ENCODE data around the gene ANKRD39.

The ANKRD39 gene

DNA sequence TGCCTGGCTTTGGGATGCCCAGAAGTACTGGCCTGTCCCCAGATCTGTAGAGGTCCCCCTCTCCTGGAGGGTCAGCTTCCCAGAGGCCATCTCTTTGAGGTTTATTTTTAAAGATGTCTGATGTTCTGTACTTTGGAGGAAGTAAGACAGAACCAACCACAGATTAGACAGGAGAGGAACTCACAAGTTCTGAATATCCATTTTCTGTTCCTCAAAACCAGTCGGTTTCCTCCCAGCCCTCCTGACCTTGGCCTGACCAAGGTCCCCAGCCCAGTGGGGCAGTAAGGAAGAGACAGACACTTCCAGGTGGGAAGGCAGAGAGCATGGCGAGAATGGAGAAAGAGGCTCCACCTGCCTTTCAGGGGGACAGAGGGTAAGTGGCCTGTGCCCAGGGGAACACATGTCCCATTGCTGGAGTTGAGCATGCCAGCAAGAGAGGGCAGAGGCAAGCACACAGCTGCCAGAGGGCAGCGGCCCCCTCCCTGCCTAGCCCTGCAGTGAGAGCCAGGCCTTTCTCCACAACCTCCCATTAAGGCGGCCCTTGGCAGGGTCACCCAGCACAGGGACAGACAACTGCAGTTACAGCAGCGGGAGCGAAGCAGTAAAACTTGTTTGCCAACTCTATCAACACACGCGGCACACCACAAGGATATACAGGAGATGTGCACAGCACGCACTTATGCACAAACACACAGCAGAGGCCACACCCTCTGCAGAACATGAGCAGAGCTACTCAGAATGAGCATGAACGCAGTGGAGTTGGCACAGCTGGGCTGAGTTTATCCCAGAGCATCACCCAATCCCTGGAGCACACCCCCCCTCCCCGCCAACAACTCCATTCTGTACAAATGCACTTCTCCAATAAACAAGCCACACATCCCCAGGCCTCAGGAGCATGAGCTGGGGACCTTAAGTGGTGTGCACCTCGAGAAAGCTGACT lies 30.5 kb upstream of the ANKRD39 start:
- no peak for FAIRE-seq
- peak; percentile 63 for TF ChIP-seq SPI1 (IDR thresholded peaks at IDR 0.05; ENCODE audit: low read depth, low read length)
- no peak for TF ChIP-seq PAX5 (IDR thresholded peaks at IDR 0.05; ENCODE audit: insufficient read depth, low read length, severe bottlenecking)

DNA sequence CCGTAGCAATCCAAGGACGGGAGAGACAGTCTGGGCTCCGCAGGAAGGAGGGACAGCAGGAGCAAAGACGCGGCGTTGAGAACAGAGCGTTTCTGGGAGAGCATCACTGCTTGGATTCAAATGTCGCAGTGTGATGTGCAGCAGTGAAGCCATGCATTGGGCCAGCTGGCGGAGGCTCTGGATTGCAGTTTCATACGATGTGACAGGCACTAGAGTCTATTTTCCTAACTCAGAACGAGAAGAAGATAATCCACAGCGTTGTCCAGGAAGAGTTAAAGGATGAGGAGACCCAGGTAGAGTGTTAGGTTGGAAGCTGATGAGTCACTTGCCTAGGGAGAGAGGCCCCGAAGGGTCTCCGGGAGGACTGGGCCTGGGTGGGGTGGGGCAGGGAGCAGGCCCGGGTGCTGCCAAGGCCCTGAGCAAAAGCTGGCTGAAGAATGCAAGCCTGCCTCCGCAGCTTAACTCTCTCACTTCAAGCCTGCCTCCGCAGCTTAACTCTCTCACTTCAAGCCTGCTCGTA lies 29.7 kb upstream of the ANKRD39 start:
- FAIRE-seq (no peak), DNase-seq (ENCODE audit: insufficient read length, low spot score) (no peak)
- TF ChIP-seq POLR2AphosphoS5 (IDR thresholded peaks at IDR 0.05; ENCODE audit: low read depth, low read length) = no peak
- no peak for TF ChIP-seq PAX5 (IDR thresholded peaks at IDR 0.05; ENCODE audit: insufficient read depth, low read length, severe bottlenecking)
- no peak for TF ChIP-seq SPI1 (IDR thresholded peaks at IDR 0.05; ENCODE audit: low read depth, low read length)
- no peak for TF ChIP-seq TAF1 (IDR thresholded peaks at IDR 0.05; ENCODE audit: low read depth, low read length)
- TF ChIP-seq POU2F2 (IDR thresholded peaks at IDR 0.05; ENCODE audit: low read depth, low read length) = no peak
- no peak for TF ChIP-seq POLR2A (IDR thresholded peaks at IDR 0.05; ENCODE audit: low read depth, low read length)

More for the DNA sequence above, 30.5 kb upstream of the ANKRD39 start:
- no peak for DNase-seq (ENCODE audit: insufficient read length, low spot score)

DNA sequence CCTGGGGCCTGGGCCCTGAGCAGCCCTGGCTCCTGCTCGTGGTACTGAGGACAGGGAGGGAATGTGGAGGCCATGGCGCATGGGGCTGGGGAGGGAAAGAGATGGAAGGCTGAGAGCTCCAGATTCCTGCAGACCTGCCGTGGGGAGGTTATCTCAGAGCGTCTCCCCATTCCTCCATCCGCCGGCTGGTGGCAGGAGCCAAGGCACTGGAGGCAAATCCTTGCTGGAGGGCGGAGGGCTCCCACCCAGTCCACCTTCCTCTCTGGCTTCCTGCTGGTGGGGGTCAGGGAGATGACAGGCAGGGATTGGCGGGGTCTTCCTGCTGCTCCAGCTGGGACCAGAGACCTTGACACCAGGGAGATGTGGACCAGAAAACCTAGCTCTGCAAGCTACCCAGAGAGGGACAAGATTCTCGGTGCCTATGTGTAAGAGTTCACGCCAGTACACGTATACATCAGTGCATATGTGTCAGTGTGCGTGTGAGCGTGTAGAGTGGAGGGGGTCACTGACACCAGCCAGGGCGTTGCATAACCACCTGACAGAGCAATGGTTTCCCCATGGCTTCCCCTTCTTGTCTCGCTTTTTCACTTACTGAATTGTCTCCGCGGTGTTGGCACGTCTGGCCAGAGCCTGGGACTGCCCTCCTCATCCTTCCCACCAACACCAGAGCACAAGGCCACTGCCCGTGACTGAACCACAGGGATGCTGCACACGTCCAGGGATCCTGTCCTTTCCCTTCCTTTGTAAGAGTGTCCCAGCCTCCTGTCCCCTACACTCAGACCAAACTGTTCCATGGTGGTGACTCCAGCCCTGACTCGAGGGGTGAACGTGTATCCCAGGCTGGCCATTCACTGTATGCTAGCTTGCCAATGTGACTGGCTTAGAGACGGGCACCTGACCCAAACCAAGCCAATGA lies 27.9 kb upstream of the ANKRD39 start:
- FAIRE-seq (no peak), DNase-seq (ENCODE audit: insufficient read length, low spot score) (no peak)
- no peak for TF ChIP-seq PAX5 (IDR thresholded peaks at IDR 0.05; ENCODE audit: insufficient read depth, low read length, severe bottlenecking)
- TF ChIP-seq POU2F2 (IDR thresholded peaks at IDR 0.05; ENCODE audit: low read depth, low read length) = no peak
- no peak for TF ChIP-seq TAF1 (IDR thresholded peaks at IDR 0.05; ENCODE audit: low read depth, low read length)
- no peak for TF ChIP-seq POLR2AphosphoS5 (IDR thresholded peaks at IDR 0.05; ENCODE audit: low read depth, low read length)
- TF ChIP-seq SPI1 (IDR thresholded peaks at IDR 0.05; ENCODE audit: low read depth, low read length) = no peak
- no peak for TF ChIP-seq POLR2A (IDR thresholded peaks at IDR 0.05; ENCODE audit: low read depth, low read length)

DNA sequence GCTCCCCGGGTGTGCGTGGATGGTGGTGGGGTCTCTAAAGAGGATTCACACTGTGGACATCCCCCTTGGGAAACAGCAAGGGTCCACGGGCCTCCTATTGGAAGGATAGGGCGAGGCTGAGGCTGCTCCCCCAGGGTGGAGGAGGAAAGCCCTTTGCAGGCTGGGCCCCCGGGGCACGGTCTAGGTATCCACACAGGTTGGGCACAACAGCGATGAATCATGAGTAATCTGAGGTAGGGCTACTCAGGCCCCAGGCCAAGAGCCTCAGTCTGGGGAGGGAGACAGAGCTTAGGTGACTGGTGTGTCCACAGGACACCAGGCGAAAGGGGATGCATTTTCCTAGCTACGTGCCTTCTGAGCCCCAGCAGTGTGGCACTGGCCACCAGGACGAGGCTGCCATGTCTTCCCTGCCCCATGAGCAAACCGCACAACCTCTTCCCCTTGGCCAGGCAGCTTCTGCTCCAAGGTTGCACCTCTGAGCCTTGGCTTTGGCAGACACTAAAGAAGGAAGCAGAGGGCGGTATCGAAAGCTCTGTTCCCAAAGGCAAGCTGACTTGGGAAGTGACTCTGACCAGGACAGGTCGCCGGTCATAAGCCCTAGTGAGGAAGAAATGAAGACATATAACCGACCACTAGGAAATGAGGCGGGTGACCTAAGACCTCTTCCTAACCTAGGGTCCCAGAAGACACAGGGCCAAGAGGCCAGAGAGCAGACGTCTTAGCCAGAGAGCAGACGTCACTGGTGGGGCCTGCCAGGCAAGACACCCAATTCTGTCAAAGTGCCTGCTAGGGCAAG lies 26.7 kb upstream of the ANKRD39 start:
- FAIRE-seq = no peak
- TF ChIP-seq PAX5 (IDR thresholded peaks at IDR 0.05; ENCODE audit: insufficient read depth, low read length, severe bottlenecking) (no peak), TAF1 (IDR thresholded peaks at IDR 0.05; ENCODE audit: low read depth, low read length) (no peak), POLR2A (IDR thresholded peaks at IDR 0.05; ENCODE audit: low read depth, low read length) (no peak)
- no peak for DNase-seq (ENCODE audit: insufficient read length, low spot score)

DNA sequence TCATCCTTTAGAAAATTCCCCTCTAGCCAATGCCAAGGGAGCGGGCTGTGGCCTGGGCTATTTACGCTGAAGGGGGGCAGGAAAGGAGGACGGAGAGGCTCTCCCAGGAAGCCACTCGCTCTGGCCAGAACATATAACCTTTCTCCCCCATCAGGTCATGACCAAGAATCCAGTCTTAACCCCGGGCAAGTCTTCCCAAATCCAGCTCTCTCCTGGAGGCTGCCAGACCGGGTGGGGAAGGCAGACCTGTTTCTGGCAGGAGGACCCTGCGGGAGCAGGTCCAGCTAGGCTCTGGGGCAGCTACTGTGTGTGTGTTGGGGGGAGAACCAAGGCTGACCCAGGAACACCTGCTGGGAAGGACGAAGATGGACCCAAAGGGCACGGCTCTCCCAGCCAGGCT lies 25.5 kb upstream of the ANKRD39 start:
- TF ChIP-seq PAX5 (IDR thresholded peaks at IDR 0.05; ENCODE audit: insufficient read depth, low read length, severe bottlenecking) (no peak), TAF1 (IDR thresholded peaks at IDR 0.05; ENCODE audit: low read depth, low read length) (no peak), POU2F2 (IDR thresholded peaks at IDR 0.05; ENCODE audit: low read depth, low read length) (no peak), POLR2A (IDR thresholded peaks at IDR 0.05; ENCODE audit: low read depth, low read length) (no peak), SPI1 (IDR thresholded peaks at IDR 0.05; ENCODE audit: low read depth, low read length) (no peak)

DNA sequence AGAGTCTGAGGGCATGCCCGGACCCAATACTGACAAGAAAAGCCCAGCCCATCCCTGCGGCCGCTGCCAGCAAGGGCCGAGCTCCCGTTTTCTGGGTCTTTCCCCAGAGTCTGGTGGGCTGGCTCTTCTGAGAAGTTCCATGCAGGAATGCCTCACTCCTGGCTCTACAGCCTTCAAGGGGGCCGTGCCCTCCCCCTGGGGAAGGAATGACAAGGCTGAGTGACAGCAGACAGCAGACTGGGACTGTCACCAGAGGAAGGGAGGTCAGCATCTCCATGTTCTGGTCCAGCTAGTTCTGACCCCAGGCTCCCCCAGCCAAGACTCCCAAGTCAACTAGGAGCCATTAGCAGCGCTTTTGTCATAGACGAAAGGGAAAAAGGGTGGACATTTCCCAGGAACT lies 25.1 kb upstream of the ANKRD39 start:
- TF ChIP-seq POU2F2 (IDR thresholded peaks at IDR 0.05; ENCODE audit: low read depth, low read length) = no peak
- TF ChIP-seq POLR2AphosphoS5 (IDR thresholded peaks at IDR 0.05; ENCODE audit: low read depth, low read length) = no peak
- no peak for TF ChIP-seq PAX5 (IDR thresholded peaks at IDR 0.05; ENCODE audit: insufficient read depth, low read length, severe bottlenecking)
- no peak for TF ChIP-seq TAF1 (IDR thresholded peaks at IDR 0.05; ENCODE audit: low read depth, low read length)
- TF ChIP-seq POLR2A (IDR thresholded peaks at IDR 0.05; ENCODE audit: low read depth, low read length) = no peak
- no peak for TF ChIP-seq SPI1 (IDR thresholded peaks at IDR 0.05; ENCODE audit: low read depth, low read length)
- FAIRE-seq = no peak
- DNase-seq (ENCODE audit: insufficient read length, low spot score) = no peak

More for the DNA sequence above, 25.5 kb upstream of the ANKRD39 start:
- DNase-seq (ENCODE audit: insufficient read length, low spot score) (no peak), FAIRE-seq (no peak)

DNA sequence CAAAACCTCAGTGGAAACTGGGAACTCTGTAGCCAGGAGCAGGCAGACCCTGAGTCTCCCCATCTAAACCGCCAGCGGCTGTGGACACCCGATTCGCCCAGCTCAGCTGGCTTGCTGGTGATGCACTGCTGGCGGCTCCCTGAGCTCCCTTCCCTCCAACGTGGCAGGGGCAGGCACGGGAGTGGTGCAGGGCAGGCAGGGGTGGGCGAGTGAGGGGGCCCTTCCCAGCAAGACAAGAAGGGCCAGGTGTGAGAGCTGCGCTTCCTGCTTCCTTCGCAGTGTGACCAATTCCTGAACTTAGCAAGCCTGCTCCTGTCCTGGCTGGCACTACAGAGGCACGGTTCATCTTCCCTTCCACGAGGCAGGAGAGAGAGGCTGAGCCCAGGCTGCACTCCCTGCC lies 24.4 kb upstream of the ANKRD39 start:
- DNase-seq (ENCODE audit: insufficient read length, low spot score) = no peak
- FAIRE-seq = no peak
- no peak for TF ChIP-seq POU2F2 (IDR thresholded peaks at IDR 0.05; ENCODE audit: low read depth, low read length)
- TF ChIP-seq POLR2A (IDR thresholded peaks at IDR 0.05; ENCODE audit: low read depth, low read length) = no peak
- no peak for TF ChIP-seq POLR2AphosphoS5 (IDR thresholded peaks at IDR 0.05; ENCODE audit: low read depth, low read length)
- no peak for TF ChIP-seq TAF1 (IDR thresholded peaks at IDR 0.05; ENCODE audit: low read depth, low read length)
- no peak for TF ChIP-seq PAX5 (IDR thresholded peaks at IDR 0.05; ENCODE audit: insufficient read depth, low read length, severe bottlenecking)
- no peak for TF ChIP-seq SPI1 (IDR thresholded peaks at IDR 0.05; ENCODE audit: low read depth, low read length)

DNA sequence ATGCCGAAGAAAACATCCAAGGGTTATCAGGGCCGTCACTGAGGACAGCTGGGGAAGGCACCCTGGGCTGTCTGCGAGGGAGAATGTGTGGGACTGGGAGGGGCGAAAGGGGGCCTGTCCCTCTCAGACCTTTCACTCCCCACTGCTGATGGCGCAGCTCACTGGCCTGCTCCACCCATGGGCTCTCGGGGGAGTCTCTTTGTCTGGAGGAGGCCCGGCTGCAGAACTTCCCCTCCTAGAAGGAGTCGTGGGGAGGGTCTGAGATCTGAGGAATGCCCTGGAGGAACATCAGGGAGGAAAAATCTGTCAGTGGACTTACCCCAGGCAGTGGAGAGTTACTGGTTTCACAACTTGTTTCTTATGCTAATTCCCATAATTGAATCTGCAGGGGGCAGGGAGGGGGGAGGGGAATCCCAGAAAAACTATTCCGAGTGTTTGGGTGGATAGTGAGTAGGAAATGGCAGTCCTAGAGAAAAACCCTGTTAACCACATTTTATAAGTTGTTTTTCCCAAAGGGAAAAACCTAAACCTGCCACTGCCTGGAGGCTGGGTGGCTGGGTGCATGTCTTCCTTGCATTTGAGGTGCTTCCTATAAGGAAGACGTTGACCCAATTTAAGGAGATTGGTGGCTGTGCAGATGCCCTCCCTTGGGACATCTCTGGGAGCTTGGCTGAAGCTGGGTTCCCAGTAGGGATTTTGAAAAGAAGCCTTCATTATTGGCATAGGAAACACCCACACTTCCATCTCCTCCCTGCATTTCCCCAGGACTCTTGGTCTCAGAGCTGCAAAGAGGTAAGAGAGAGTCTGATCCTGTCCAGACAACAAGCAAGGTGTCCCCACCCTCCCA lies 23.8 kb upstream of the ANKRD39 start:
- no peak for DNase-seq (ENCODE audit: insufficient read length, low spot score)
- TF ChIP-seq POLR2A (IDR thresholded peaks at IDR 0.05; ENCODE audit: low read depth, low read length) (no peak), SPI1 (IDR thresholded peaks at IDR 0.05; ENCODE audit: low read depth, low read length) (no peak), PAX5 (IDR thresholded peaks at IDR 0.05; ENCODE audit: insufficient read depth, low read length, severe bottlenecking) (no peak), POLR2AphosphoS5 (IDR thresholded peaks at IDR 0.05; ENCODE audit: low read depth, low read length) (no peak), TAF1 (IDR thresholded peaks at IDR 0.05; ENCODE audit: low read depth, low read length) (no peak), POU2F2 (IDR thresholded peaks at IDR 0.05; ENCODE audit: low read depth, low read length) (no peak)
- FAIRE-seq = no peak

Measured in GM12891 (cell line).